HG03565 (cell line): ENCODE measurements around the gene TRAPPC3.
A peak's percentile ranks its signal among the peaks of the same experiment; 100 is the strongest.

ENCODE experiments used
- ATAC-seq: cut with Tn5 transposase; IDR thresholded peaks from one replicate; pipeline ENCODE4 v1.9.1; 2021; ENCODE audit warnings: mild to moderate bottlenecking, moderate library complexity; ENCODE audit not compliant: unreplicated experiment

TRAPPC3 gene

DNA sequence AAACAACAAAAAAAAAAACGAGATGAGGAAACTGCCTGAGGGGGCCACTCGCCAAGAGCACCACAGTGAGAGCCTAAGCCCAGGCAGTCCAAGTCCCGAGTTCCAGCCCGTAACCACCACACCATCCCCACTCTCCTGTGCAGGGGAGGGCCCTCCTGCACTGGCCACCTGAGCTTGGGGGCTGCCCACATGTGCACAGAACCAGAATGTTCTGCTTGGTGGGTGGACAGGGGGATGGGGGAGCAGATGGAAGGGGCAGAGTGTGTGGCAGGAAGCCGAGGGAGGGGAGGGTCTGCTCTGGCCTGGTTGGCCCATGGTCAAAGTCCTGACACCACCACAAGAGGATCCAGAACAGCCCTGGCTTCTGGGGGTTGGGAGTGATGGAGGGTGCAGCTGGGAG, 43.0 kb downstream of the TRAPPC3 start:
- no peak for ATAC-seq

DNA sequence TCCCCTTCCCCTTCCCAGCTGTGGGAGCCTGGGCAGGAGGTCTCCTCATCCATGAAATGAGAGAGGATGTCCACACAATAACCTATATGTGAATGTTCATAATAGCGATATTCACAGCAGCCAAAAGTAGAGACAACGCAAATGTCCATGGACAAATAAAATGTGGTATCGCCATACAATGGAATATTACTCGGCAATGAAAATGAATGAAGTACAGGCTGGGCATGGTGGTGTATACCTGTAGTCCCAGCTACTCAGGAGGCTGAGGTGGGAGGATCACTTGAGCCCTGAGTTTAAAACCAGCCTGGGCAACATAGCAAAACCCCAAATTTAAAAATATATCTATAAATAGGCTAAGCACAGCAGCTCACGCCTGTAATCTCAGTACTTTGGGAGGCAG, 47.7 kb downstream of the TRAPPC3 start:
- ATAC-seq, result no peak

DNA sequence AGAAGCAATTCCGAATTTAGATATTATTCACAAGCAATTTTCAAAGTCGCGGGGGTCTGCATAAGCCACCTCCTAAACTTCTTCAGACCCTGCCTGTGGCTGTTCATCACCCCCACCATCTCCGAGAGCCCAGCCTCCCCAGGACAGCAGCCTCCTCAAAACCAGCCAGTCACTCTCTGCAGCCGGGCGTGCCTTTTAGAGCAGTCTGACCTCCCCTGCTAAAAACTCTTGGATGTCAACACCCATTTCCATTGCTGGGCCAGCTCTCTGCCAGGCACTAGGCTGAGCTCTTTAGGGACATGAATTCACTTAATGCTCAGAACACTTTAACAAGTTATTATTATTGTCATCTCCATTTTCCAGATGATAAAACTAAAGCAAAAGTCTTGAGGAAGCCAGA, 48.9 kb downstream of the TRAPPC3 start:
- no peak for ATAC-seq

DNA sequence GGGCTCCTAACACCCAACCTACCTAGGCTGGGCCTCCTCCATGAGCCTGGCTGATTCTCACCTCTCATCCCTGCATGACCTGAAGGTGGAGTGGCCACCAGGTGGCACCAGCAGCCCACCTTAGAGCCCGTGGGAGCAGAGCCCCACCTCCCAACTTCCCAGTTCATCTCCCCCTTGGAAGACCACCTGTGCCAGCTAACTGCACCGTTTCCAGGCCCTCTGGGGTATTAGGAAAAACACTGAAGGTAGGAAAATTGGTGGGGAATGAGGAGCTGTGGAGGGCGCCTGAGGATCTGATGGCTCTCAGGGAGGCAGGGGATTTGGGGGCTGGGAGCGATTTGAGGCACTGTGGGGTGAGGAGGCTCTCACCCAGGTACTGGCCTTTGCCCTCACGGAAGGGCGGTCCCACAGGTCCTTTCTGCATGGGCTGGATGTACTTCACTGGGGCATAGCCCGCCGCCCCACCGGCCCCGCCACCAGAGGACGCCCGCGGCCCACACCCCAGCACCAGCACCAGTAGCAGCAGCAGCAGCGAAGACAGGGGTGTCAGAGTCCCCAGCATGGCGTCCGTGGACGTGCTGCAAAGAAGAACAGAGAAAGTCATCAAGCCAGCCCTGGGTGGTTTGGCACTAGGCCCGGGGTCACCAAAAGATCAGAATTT, 49.5 kb downstream of the TRAPPC3 start:
- ATAC-seq, result no peak

DNA sequence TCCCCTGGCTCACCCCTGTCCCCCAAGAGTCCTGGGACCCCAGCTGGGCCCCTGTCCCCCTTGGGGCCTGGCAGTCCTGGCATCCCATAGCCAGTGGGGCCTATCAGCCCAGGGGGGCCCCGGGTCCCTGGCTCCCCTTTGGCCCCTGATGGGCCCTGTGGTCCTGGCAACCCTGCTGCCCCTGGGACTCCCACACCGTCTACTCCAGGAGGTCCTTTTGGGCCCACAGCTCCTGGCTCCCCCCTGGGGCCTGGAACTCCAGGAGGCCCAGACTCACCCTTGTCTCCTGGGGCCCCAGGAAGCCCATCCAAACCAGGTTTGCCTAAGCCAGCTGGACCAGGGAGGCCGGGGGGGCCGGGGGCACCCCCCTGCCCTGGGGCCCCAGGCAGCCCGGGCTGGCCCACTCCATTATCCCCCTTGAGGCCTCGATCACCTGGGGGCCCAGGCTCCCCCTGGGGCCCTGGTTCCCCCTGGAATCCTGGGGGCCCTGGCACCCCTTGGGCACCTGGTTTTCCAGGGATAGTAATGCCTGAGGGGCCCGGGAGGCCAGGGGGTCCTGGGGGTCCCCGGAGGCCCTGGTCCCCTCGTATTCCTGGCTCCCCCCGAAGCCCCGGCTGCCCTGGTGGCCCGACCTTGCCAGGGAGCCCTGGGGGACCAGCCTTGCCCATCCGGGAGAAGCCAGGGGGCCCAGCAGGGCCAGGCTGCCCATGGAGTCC, 50.5 kb downstream of the TRAPPC3 start:
- no peak for ATAC-seq

DNA sequence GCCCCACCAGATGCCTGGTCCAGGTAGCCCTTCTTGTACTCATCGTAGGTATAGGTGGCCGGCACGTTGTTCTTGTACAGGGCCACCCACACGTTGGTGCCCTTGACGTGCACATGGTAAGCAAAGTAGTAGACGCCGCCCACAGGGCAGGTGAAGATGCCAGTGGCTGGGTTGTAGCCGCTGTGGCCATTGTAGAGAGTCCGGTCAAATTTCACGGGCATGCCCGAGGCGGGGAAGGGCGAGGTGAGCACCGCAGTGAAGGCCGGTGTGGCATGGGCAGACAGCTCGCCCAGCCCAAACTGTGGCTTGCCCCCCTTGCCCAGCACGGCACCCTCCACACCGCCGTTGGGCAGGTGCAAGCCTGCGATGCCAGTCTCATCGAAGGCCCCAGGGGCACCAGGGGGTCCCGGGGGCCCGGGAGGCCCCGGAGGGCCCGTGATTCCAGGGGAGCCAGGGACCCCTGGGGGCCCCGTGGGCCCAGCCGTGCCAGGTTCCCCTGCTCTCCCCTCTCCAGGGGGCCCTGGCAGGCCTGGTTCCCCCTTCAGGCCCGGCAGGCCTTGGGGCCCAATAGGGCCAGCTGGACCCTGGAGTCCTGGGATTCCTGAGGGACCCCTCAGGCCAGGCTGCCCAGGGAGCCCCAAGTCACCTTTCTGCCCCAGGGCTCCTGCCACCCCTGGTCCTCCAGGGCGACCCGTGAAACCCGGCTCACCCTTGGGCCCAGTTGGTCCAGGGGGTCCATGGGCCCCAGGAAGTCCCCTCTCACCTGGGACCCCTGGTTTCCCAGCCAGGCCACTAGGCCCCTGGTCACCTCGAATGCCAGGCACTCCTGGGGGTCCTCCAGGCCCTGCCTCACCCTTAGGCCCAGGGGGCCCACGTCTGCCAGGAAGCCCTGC, 51.3 kb downstream of the TRAPPC3 start:
- no peak for ATAC-seq

DNA sequence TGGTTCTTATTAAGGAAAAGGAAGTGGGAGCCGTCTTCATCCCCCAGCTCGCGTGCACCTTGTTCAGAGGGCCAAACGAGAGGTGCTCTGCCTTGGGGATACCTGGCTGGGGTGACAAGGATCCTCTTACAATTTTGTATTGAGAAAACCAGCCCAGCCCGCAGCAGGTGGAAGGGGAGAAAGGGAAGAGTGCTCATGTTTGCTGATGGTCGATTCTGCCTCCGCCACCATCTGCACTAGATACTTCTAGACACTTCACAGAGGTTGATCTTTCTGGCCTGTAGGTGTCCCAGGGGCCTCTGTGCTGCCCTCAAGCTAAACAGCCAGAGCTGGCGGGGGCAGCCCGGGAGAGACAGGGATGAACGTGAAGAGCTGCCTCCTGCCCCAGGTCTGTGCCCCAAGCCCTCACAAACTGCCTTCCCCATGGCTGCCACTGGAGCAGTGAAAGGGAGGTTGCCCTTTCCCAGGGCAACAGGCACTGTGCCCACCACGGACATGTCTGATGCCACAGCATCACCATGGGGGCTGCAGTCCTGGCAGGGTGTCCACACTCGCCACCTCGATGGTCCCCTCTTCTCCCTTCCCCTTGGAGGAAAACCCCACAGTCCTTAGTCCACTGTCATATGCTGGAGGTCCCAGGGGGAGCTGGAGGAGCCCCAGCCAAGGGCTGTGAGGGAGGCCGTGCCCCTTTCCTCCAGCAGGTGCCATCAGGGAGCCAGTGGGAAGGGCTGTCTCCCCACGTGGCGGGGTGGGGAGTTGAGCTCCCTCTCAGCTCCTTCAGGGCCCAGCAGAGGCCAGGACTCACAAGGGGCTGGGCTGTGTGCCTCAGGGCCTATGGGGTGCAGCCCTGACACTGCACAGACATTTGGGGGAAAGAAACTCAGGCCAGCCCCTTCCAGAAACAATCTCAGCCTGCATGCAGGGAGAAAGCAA, 52.5 kb downstream of the TRAPPC3 start:
- no peak for ATAC-seq

DNA sequence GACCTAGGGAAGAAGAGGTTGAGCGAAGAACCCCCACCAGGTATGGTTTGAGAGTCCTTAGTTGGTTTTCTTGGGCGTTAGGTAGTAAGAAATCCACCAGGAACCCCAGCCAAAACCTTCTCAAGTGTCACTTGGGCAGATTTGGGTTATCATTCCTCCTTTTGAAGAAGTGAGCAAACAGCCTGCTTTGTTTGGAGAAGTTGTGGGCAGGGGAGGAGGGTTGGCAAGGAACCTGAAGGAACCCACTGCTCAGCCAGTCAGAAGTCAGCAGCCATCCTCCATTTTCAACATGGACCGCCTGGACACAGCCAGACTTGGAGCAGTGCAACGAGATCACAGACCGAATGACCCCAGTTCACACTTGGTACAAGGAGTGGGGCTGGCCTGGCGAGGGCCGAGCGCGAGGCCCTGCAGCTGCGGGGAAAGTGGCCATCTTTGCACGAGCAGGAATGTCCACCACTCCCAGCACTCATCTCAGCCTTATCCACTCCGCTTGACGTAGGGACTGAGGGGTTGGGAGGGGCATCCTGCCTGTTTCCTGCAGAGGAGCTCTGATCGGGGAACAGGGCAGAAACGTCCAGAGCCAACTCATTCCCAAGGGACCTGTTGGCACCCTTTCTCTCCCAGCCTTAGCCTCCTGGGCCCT, 53.4 kb downstream of the TRAPPC3 start:
- no peak for ATAC-seq

DNA sequence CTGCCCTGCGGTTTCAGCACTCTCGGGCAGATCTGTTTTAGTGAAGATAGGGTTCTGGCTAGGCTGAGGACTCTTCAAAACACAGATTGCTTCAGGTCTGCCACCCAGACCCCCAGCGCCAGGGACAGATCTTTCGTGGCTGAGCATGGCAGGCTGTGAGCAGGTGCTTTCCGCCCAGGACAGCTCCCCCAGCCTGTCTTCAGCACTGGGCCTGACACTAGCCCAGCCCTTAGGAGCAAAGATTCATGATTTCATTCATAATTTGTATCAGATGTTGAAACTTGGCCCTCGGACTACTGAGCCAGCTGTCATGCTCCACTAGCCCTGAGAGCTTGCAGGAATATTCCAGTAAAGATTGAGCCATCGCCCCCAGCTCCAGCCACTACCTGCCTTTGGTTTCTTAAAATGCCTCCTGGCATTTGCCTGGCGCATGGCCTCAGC, 54.6 kb downstream of the TRAPPC3 start:
- ATAC-seq, result no peak

DNA sequence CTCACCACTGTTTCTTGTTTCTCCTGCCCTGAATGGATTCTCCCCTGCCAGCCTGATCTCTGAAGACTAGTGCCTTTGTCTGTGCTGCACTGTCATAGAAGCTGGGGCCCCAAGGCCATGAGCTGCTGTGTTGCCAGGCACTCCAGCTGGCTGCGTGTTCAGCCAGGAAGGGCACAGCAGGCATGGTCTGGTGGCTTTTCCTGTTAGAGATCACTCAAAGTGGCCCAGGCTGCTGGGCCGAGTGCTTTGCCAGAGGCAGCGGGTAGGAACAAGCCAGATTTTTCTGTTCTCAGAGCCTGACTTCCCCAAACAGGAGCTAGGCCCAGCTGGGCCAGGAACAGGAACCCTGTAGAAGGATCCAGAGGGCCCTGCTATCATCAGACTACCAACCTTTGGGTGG, 55.4 kb downstream of the TRAPPC3 start:
- ATAC-seq, result no peak

DNA sequence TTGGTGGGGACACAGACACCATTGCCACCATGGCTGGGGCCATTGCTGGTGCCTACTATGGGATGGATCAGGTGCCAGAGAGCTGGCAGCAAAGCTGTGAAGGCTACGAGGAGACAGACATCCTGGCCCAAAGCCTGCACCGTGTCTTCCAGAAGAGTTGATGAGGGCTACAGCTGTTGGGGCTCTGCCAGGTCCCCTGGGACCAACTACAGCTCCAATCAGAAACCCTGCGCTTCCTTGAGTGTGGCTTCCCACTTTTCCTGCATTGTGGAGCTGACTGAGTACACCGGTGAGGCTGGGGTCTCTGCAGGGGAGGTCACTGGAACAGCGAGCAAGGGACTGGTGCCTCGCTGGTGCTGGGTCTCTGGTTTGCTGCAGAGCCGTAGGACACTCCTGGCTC, 56.1 kb downstream of the TRAPPC3 start:
- ATAC-seq, result no peak

DNA sequence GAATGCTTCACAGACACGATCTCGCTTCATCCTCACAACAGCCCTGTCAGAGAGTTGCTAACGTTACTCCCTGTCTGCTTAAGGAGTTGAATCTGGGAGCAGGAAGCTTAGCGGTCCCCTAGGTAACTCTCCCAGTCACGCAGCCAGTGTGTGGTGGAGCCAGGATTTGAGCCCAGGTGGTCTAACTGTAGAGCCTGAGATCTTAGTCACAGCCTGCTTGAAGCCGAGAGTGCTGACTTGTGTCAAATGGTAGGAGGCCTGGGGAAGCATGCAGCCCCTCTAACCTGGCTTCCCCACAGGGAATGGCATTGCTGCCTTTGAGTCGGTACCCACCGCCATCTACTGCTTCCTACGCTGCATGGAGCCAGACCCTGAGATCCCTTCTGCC, 56.5 kb downstream of the TRAPPC3 start:
- no peak for ATAC-seq

DNA sequence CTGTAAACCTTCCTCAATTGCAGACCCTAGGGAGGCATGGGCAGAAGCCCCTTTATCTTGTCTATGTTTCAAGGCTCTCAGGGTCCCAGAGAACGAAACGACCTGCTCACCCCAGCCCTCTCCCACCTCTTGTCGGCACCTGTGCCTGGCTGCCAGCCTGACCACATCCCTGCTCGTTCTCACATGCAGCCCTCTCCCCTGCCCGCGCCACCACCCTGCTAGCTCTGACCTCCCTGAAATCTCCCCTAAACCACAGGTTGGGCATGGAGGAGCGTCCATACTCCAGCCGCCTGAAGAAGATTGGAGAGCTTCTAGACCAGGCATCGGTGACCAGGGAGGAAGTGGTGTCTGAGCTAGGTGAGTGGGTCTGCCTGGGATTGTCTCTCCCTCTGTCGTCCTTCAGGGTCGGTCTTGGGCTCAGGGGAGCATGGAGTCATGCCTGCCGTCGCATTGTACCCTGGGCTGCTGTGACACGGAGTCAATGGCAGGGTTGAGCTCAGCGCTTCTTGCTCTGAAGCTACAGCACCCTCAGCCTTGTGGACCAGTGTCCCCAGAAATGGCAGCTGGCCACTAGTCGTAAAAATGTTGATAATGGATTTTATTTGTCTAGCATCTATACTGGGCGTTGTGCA, 57.0 kb downstream of the TRAPPC3 start:
- no peak for ATAC-seq

DNA sequence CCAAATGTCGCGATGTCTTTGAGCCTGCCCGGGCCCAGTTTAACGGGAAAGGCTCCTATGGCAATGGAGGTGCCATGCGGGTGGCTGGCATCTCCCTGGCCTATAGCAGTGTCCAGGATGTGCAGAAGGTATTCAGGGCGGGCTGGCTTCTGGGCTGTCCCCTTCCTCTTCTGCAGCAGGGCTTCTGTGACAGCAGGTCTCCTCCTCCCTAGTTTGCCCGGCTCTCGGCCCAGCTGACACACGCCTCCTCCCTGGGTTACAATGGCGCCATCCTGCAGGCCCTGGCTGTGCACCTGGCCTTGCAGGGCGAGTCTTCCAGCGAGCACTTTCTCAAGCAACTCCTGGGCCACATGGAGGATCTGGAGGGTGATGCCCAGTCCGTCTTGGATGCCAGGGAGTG, 57.6 kb downstream of the TRAPPC3 start:
- no peak for ATAC-seq

DNA sequence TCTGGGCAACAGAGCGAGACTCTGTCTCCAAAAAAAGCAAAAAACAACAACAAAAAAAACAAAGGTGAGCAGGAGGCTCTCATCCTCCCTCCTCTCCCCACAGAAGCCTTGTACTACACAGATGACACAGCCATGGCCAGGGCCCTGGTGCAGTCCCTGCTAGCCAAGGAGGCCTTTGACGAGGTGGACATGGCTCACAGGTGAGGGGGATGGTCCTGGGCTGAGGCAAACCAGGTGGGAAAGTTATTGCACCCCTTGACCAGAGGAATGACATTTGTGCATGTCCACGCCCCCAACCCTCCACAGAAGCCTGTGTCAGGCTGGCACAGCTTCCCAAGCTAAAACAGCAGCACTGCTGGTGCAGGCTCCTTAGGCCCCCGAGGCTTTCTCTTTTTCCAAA, 58.1 kb downstream of the TRAPPC3 start:
- ATAC-seq, result no peak

DNA sequence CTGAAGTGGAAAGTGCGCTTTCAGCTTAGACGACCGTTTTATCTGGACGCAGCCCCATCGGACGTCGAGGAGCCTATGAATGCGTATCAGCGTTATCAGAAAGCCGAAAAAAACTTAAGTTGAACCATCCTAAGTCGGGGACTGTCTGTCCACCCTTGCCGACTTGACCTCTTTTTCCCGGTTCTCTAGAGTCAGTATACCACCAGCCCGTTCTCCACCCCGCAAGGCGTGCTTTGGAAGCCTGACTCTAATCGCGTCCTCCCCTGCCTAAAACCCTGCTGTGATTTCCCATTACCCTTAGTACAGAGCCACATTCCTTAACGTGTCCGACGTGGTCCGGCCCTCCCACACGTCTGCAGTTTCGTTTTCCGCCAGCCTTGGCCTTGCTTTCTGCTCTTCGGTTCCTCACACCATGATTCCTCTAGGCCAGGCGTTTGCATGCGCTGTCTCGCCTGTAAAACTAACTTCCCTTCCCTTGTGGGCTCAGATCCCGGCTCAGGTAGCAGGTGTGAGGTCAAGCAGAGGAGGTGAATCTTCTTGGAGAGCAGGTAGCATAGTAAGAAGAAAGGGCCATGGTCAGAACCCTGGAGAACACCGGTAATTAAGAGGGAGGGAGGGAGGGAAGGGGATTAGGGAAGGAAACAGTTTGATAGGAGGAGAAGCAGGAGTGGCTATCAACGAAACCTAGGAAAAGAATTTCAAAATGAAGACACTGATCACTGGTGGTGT, 59.7 kb downstream of the TRAPPC3 start:
- no peak for ATAC-seq

DNA sequence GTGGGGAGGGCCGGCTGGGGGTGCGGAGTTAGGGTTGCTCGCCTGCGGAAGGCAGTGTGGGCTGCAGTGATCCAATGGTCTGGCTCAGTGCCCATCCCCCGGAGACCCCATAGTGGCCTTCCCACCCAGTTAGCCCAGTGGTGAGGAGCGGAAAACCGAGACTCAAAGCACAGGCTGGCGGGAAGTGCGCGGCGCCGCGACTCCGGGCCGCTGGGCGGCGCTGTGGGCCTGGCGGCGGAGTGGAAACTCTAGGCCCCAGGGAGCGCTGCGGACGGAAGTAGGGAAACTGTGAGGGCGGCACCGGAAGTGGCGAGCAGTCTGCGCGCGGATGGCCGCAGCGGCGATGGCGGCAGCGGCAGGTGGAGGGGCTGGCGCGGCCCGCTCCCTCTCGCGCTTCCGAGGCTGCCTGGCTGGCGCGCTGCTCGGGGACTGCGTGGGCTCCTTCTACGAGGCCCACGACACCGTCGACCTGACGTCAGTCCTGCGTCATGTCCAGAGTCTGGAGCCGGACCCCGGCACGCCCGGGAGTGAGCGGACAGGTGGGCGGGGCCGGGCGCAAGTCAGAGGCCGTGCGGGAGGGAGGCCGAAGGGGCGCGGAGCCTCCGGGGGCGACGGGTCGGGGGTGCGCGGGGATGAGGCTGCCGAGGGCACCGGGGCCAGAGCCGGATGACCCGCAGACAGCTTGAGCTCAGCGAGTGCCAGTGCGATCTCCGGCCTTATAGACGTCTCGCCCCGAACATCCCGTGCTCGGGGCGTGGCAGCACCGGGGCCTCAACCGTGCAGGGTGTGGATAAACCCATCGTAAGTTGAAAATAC, 60.5 kb downstream of the TRAPPC3 start, which contains the start of gene ADPRS:
ADPRS (plus strand) TSS at position 316 of the 816 bp plus-strand sequence; CDS start at position 329, 13 bp downstream.
- ATAC-seq, result peak; percentile 79

DNA sequence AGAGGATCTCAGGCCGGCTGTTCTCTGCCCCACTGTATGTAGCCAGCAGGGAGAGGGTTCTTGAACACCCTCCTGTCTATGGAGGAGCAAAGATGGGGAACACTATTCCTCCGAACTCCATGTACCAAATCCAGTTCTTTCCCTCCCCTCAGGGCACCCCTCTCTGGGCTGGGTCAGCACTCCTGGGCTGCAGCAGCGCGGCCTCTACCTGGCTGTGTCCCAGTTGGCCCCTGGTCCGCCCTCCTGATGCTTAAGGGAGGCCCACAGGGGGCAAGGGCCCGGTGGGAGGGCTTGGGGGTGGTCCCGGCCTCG, 61.1 kb downstream of the TRAPPC3 start:
- ATAC-seq, result no peak
